GM12878 (cell line): Measurements from ENCODE around the gene SH3D19. TPM values are rescaled to one million over a fixed set of nuclear protein-coding genes. Genes with fewer than 3 reads are reported as not detected.

Source experiments
- ATAC-seq: fragments of 200-7000 bp; cut with Tn5 transposase; 3 replicates; pipeline ENCODE4 v1.9.1; 2020; ENCODE audit warnings: mild to moderate bottlenecking, moderate library complexity
- BruUV-seq: library from RNA; stranded (reverse); fragments of 400-500 nt; replicated peaks from 2 replicates; lab custom pipeline; 2021; lab: Mats Ljungman, UMichigan
- CTCF ChIA-PET: fragments of 300-600 bp; sonication (Branson Sonifier 250); formaldehyde crosslinking; extraction: SDS; loops from one replicate; lab custom pipeline; 2021; ENCODE audit warnings: inconsistent platforms; lab: Yijun Ruan, JAX
- POLR2A ChIA-PET: fragments of 350-600 bp; formaldehyde crosslinking; extraction: SDS; loops from one replicate; lab custom pipeline; 2021; ENCODE audit warnings: inconsistent platforms; lab: Charles Lee
- RAD21 ChIA-PET: fragments of 300-600 bp; sonication (Branson Sonifier 250); formaldehyde crosslinking; loops from one replicate; lab custom pipeline; 2023; ENCODE audit warnings: antibody characterized with exemption; ENCODE audit not compliant: unreplicated experiment; lab: Charles Lee
- SMC1A ChIA-PET: fragments of 300-600 bp; sonication (Branson Sonifier 250); formaldehyde crosslinking; loops from one replicate; lab custom pipeline; 2023; ENCODE audit not compliant: unreplicated experiment, uncharacterized antibody; lab: Charles Lee
- DNase-seq: peaks from one replicate; pipeline ENCODE4 v3.0.0-alpha.2; 2011; ENCODE audit warnings: low read depth, low spot score
- FAIRE-seq: peaks from 3 replicates; lab custom pipeline; 2011; peaks lifted over from hg19 to GRCh38; lab: Jason Lieb, UNC
- H2AFZ ChIP-seq: 2 replicates; pipeline ENCODE4 v1.6.0; 2011; ENCODE audit warnings: low read depth, low read length, control low read depth; ENCODE audit not compliant: control insufficient read depth
- H3K27ac ChIP-seq: 2 replicates; pipeline ENCODE4 v1.5.1; 2011; ENCODE audit warnings: control low read depth; ENCODE audit not compliant: control insufficient read depth, insufficient read depth
- H3K27me3 ChIP-seq, 2 experiments: replicated peaks in 1 of 2; 2 replicates each; pipeline versions ENCODE4 v1.6.0 to v1.6.1; 2011; ENCODE audit warnings: low read length in 1 of 2; ENCODE audit not compliant: control insufficient read depth in 2 of 2, insufficient read depth in 2 of 2
- H3K36me3 ChIP-seq, 2 experiments: 2 replicates each; pipeline ENCODE4 v1.5.1; 2011; ENCODE audit warnings: low read length in 1 of 2; ENCODE audit not compliant: control insufficient read depth in 2 of 2, insufficient read depth in 2 of 2
- H3K4me1 ChIP-seq: 2 replicates; pipeline ENCODE4 v1.6.1; 2011; ENCODE audit warnings: mild to moderate bottlenecking, low read length, moderate library complexity, mixed read lengths; ENCODE audit not compliant: control insufficient read depth, insufficient read depth
- H3K4me2 ChIP-seq: 2 replicates; pipeline ENCODE4 v1.6.0; 2011; ENCODE audit warnings: control low read depth; ENCODE audit not compliant: control insufficient read depth, insufficient read depth
- H3K4me3 ChIP-seq: fragments of 200-600 bp; sonication (generic); 2 replicates; pipeline ENCODE4 v1.5.1; 2016
- H3K79me2 ChIP-seq: 2 replicates; pipeline ENCODE4 v1.6.0; 2011; ENCODE audit warnings: low read length; ENCODE audit not compliant: control insufficient read depth, insufficient read depth
- H3K9ac ChIP-seq: 2 replicates; pipeline ENCODE4 v1.8.0; 2011; ENCODE audit warnings: low read length, control low read depth, mixed read lengths; ENCODE audit not compliant: control insufficient read depth, insufficient read depth
- H3K9me3 ChIP-seq: replicated peaks from 3 replicates; pipeline ENCODE4 v1.5.1; 2011; ENCODE audit warnings: mild to moderate bottlenecking, low read length; ENCODE audit not compliant: control insufficient read depth, insufficient read depth
- H4K20me1 ChIP-seq: 2 replicates; pipeline ENCODE4 v1.6.0; 2011; ENCODE audit not compliant: control insufficient read depth, insufficient read depth
- ETV6 ChIP-seq, 2 experiments: fragments of 450-650 bp in 1 of 2; IDR thresholded peaks in 1 of 2; conservative IDR thresholded peaks in 1 of 2; 2 replicates each; pipeline ENCODE4 v1.6.1; 2014; ENCODE audit warnings: antibody characterized with exemption in 1 of 2, borderline replicate concordance in 1 of 2, low read depth in 1 of 2, mild to moderate bottlenecking in 1 of 2, moderate library complexity in 1 of 2
- NFYB ChIP-seq: IDR thresholded peaks from 2 replicates; pipeline ENCODE4 v1.6.1; 2011; ENCODE audit warnings: low read depth, mild to moderate bottlenecking, low read length, improper control_type of control experiment, moderate library complexity; ENCODE audit not compliant: insufficient read depth
- SREBF2 ChIP-seq: IDR thresholded peaks from 2 replicates; pipeline ENCODE4 v1.6.1; 2012; ENCODE audit warnings: mild to moderate bottlenecking, low read length
- SUPT20H ChIP-seq: IDR thresholded peaks from 2 replicates; pipeline ENCODE4 v1.6.1; 2011; ENCODE audit warnings: low read depth, mild to moderate bottlenecking, low read length, moderate library complexity, borderline replicate concordance; ENCODE audit not compliant: control insufficient read depth
- SUZ12 ChIP-seq: fragments of 200-600 bp; sonication (generic); IDR thresholded peaks from one replicate; pipeline ENCODE4 v1.6.1; 2018; ENCODE audit warnings: antibody characterized with exemption, mild to moderate bottlenecking; ENCODE audit not compliant: unreplicated experiment
- ZNF24 ChIP-seq: fragments of 450-650 bp; IDR thresholded peaks from 2 replicates; pipeline ENCODE4 v1.6.1; 2017; ENCODE audit warnings: antibody characterized with exemption, mild to moderate bottlenecking
- in situ Hi-C: fragments of 300-500 bp; cut with MboI; formaldehyde crosslinking; loops from 9 replicates; pipeline ENCODE4 v1.14.3; 2018; ENCODE audit warnings: mixed read lengths
- intact Hi-C: fragments of 100-400 bp; cut with micrococcal nuclease; formaldehyde crosslinking; loops from one replicate; pipeline ENCODE4 v1.14.2; 2022; ENCODE audit not compliant: unreplicated experiment
- polyA plus RNA-seq, 11 experiments: library from polyadenylated mRNA; depleted of rRNA in 4 of 11; unstranded in 6 of 11; stranded (reverse) in 5 of 11; fragments of >200 nt; fragmentation: Nextera tagmentation in 4 of 11; fragmentation: Illumina TruSeq in 1 of 11; extraction: Ambion mirVana in 4 of 11; extraction: Trizol in 1 of 11; gene quantifications; 1 replicate in 1 of 11; 2 replicates in 10 of 11; pipeline versions ENCODE4 v1.2.1 to v1.2.3, GENCODE V29; 2011 to 2016; ENCODE audit warnings: inconsistent platforms in 2 of 11, missing spikeins in 2 of 11, low read depth in 1 of 11
- total RNA-seq, 4 experiments: library from RNA; depleted of rRNA in 3 of 4; stranded (reverse); fragments of >200 nt in 3 of 4; fragmentation: Illumina TruSeq in 1 of 4; extraction: Trizol in 1 of 4; gene quantifications; 2 replicates each; pipeline versions ENCODE4 v1.2.1 to v1.2.3, GENCODE V29; 2013 to 2021
- TF ChIP-seq, protein P1 (sequence below): fragments of 450-650 bp; IDR thresholded peaks from 2 replicates; pipeline ENCODE4 v1.6.1; 2018; ENCODE audit warnings: borderline replicate concordance, mild to moderate bottlenecking; ENCODE audit not compliant: partially characterized antibody
- TF ChIP-seq, protein P2 (sequence below): fragments of 450-650 bp; IDR thresholded peaks from 2 replicates; pipeline ENCODE4 v1.6.1; 2016; ENCODE audit warnings: mild to moderate bottlenecking, moderate library complexity, borderline replicate concordance
- TF ChIP-seq, protein P3 (sequence below): fragments of 450-650 bp; IDR thresholded peaks from 2 replicates; pipeline ENCODE4 v1.6.1; 2017; ENCODE audit warnings: low read depth, mild to moderate bottlenecking, moderate library complexity

Gene SH3D19
- total and polyA plus RNA-seq, 10 of the 15 experiments (the other 5 are each of a cell fraction or from before 2014, with no cell fraction given) = 0.03 to 6.9 (median 0.33) TPM; not detected in 3

DNA sequence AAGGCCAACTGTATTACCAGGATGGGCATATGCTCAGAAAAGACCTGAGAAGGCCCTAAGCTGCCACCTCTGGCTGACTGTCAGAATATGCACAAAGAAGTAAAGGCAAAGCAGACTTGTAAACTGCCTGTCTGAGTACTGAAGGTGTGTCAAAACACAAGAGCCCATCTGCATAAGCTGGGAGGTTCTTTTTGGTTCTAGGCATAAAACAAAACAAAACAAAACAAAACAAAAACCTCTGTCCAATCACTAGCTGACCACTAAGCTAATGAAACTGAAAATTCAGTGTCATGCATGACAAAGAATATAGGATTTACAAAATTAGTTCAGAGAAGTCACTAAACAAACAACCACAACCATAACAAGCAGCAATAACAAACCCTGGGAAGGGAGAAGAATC, 20.6 kb downstream of the SH3D19 start (continued):
- TF ChIP-seq SUZ12 = no peak
- TF ChIP-seq, protein P1, sequence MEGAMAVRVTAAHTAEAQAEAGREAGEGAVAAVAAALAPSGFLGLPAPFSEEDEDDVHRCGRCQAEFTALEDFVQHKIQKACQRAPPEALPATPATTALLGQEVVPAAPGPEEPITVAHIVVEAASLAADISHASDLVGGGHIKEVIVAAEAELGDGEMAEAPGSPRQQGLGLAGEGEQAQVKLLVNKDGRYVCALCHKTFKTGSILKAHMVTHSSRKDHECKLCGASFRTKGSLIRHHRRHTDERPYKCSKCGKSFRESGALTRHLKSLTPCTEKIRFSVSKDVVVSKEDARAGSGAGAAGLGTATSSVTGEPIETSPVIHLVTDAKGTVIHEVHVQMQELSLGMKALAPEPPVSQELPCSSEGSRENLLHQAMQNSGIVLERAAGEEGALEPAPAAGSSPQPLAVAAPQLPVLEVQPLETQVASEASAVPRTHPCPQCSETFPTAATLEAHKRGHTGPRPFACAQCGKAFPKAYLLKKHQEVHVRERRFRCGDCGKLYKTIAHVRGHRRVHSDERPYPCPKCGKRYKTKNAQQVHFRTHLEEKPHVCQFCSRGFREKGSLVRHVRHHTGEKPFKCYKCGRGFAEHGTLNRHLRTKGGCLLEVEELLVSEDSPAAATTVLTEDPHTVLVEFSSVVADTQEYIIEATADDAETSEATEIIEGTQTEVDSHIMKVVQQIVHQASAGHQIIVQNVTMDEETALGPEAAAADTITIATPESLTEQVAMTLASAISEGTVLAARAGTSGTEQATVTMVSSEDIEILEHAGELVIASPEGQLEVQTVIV = no peak

DNA sequence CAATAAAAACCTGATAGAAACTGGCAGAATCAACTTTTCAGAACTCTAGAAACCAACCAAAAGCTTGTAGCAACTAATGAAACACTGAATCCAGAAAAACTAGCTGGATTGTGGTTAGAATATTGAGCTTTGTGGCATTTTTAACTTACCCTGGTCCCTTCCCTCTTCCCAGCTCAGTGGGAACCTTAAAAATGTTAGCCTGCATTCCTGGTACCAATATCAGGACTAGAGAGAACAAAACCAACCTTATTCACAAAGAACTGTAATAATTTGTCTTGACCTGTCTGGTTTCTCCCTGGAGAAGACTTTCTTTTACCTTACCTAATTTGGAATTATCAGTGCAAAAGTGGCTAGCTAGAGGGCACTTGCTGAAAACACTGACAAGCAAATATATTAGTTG, 21.2 kb downstream of the SH3D19 start:
- no TSS peak for BruUV-seq
- H3K9ac ChIP-seq = no peak overlapping the region
- no peak for DNase-seq
- no peaks in the 10 kb centered on the region for H3K36me3 ChIP-seq
- H3K27me3 ChIP-seq = no peaks in the 10 kb centered on the region
- no peak overlapping the region for H3K4me2 ChIP-seq
- no peak overlapping the region for H2AFZ ChIP-seq
- no peak for FAIRE-seq
- CTCF ChIA-PET = interaction anchor here (1.2 kb wide), 1 partner anchor 28 kb away, joined by 3 read pairs; no protein-coding TSS in a partner anchor
- no peaks in the 10 kb centered on the region for H4K20me1 ChIP-seq
- in situ Hi-C loops = no loop called here
- no peak overlapping the region for H3K27ac ChIP-seq
- H3K9me3 ChIP-seq = no peaks in the 10 kb centered on the region
- TF ChIP-seq, protein P2, sequence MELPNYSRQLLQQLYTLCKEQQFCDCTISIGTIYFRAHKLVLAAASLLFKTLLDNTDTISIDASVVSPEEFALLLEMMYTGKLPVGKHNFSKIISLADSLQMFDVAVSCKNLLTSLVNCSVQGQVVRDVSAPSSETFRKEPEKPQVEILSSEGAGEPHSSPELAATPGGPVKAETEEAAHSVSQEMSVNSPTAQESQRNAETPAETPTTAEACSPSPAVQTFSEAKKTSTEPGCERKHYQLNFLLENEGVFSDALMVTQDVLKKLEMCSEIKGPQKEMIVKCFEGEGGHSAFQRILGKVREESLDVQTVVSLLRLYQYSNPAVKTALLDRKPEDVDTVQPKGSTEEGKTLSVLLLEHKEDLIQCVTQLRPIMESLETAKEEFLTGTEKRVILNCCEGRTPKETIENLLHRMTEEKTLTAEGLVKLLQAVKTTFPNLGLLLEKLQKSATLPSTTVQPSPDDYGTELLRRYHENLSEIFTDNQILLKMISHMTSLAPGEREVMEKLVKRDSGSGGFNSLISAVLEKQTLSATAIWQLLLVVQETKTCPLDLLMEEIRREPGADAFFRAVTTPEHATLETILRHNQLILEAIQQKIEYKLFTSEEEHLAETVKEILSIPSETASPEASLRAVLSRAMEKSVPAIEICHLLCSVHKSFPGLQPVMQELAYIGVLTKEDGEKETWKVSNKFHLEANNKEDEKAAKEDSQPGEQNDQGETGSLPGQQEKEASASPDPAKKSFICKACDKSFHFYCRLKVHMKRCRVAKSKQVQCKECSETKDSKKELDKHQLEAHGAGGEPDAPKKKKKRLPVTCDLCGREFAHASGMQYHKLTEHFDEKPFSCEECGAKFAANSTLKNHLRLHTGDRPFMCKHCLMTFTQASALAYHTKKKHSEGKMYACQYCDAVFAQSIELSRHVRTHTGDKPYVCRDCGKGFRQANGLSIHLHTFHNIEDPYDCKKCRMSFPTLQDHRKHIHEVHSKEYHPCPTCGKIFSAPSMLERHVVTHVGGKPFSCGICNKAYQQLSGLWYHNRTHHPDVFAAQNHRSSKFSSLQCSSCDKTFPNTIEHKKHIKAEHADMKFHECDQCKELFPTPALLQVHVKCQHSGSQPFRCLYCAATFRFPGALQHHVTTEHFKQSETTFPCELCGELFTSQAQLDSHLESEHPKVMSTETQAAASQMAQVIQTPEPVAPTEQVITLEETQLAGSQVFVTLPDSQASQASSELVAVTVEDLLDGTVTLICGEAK = no peak
- TF ChIP-seq SUPT20H (no peak), NFYB (no peak), ZNF24 (no peak), SREBF2 (no peak), ETV6 (conservative IDR thresholded peaks at IDR 0.05 in 1 of 2, IDR thresholded peaks at IDR 0.05 in 1 of 2; ENCODE audit: borderline replicate concordance in 1 of 2, low read depth in 1 of 2) (no peak)
- TF ChIP-seq, protein P3, sequence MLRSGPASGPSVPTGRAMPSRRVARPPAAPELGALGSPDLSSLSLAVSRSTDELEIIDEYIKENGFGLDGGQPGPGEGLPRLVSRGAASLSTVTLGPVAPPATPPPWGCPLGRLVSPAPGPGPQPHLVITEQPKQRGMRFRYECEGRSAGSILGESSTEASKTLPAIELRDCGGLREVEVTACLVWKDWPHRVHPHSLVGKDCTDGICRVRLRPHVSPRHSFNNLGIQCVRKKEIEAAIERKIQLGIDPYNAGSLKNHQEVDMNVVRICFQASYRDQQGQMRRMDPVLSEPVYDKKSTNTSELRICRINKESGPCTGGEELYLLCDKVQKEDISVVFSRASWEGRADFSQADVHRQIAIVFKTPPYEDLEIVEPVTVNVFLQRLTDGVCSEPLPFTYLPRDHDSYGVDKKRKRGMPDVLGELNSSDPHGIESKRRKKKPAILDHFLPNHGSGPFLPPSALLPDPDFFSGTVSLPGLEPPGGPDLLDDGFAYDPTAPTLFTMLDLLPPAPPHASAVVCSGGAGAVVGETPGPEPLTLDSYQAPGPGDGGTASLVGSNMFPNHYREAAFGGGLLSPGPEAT = no peak
- TF ChIP-seq, all 136 proteins: peak for 0
- ChIA-PET SMC1A (interaction anchor here (0.7 to 0.8 kb wide), 2 partner anchors 12 to 14 kb away, joined by 3 to 5 read pairs; no protein-coding TSS in a partner anchor), RAD21 (no interaction called here), POLR2A (interaction anchor here (1.1 kb wide), 1 partner anchor 18 kb away, joined by 7 read pairs; no protein-coding TSS in a partner anchor)
- no peaks in the 10 kb centered on the region for H3K79me2 ChIP-seq
- no peak overlapping the region for H3K4me3 ChIP-seq
- ATAC-seq = no peak
- intact Hi-C loops = no loop called here
- H3K4me1 ChIP-seq = no peaks in the 10 kb centered on the region
